HL-60 (cell line): ENCODE results near the gene PNMA6A.
"Not testable (repeated sequence)": the region's sequence is repeated elsewhere in the genome, so short reads cannot be mapped to it uniquely, and the experiment has no call there.

Source experiments
- GABPA ChIP-seq: IDR thresholded peaks from 2 replicates; pipeline ENCODE4 v1.6.1; 2012; ENCODE audit warnings: low read depth
- POLR2AphosphoS5 ChIP-seq: IDR thresholded peaks from 2 replicates; pipeline ENCODE4 v1.6.1; 2012; ENCODE audit warnings: low read depth
- TF ChIP-seq, protein P1 (sequence below): IDR thresholded peaks from one replicate; pipeline ENCODE4 v1.5.1; 2011; ENCODE audit warnings: low read length, control low read depth, inconsistent platforms; ENCODE audit not compliant: insufficient read depth
- TF ChIP-seq, protein P2 (sequence below): IDR thresholded peaks from 2 replicates; pipeline ENCODE4 v1.6.1; 2012; ENCODE audit warnings: low read depth; ENCODE audit not compliant: insufficient replicate concordance

DNA sequence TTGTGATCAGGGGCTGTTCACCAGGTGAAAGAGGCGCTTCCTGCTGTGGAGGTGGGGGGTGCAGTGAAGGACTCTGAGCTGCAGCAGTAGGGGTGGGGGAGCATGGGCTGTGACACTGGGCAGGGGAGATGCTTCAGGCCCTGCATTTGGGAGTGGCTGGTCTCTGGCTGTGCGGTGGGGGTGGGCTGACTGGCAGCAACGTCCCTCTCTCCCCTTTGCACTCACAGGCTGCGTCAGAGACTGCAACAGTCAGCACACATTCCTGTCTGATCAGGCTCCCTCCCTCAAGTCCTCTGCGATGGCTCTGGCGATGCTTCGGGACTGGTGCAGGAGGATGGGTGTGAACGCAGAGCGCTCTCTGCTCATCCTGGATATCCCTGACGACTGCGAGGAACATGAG lies 43.8 kb upstream of the PNMA6A start:
- TF ChIP-seq, protein P1, sequence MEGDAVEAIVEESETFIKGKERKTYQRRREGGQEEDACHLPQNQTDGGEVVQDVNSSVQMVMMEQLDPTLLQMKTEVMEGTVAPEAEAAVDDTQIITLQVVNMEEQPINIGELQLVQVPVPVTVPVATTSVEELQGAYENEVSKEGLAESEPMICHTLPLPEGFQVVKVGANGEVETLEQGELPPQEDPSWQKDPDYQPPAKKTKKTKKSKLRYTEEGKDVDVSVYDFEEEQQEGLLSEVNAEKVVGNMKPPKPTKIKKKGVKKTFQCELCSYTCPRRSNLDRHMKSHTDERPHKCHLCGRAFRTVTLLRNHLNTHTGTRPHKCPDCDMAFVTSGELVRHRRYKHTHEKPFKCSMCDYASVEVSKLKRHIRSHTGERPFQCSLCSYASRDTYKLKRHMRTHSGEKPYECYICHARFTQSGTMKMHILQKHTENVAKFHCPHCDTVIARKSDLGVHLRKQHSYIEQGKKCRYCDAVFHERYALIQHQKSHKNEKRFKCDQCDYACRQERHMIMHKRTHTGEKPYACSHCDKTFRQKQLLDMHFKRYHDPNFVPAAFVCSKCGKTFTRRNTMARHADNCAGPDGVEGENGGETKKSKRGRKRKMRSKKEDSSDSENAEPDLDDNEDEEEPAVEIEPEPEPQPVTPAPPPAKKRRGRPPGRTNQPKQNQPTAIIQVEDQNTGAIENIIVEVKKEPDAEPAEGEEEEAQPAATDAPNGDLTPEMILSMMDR: not testable (repeated sequence)
- not testable (repeated sequence) for TF ChIP-seq POLR2AphosphoS5, GABPA
- TF ChIP-seq, protein P2, sequence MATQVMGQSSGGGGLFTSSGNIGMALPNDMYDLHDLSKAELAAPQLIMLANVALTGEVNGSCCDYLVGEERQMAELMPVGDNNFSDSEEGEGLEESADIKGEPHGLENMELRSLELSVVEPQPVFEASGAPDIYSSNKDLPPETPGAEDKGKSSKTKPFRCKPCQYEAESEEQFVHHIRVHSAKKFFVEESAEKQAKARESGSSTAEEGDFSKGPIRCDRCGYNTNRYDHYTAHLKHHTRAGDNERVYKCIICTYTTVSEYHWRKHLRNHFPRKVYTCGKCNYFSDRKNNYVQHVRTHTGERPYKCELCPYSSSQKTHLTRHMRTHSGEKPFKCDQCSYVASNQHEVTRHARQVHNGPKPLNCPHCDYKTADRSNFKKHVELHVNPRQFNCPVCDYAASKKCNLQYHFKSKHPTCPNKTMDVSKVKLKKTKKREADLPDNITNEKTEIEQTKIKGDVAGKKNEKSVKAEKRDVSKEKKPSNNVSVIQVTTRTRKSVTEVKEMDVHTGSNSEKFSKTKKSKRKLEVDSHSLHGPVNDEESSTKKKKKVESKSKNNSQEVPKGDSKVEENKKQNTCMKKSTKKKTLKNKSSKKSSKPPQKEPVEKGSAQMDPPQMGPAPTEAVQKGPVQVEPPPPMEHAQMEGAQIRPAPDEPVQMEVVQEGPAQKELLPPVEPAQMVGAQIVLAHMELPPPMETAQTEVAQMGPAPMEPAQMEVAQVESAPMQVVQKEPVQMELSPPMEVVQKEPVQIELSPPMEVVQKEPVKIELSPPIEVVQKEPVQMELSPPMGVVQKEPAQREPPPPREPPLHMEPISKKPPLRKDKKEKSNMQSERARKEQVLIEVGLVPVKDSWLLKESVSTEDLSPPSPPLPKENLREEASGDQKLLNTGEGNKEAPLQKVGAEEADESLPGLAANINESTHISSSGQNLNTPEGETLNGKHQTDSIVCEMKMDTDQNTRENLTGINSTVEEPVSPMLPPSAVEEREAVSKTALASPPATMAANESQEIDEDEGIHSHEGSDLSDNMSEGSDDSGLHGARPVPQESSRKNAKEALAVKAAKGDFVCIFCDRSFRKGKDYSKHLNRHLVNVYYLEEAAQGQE: not testable (repeated sequence)
